Astrocyte of the spinal cord (primary cell): ENCODE results near the gene CDK14.

Experiments
- DNase-seq: peaks from one replicate; pipeline ENCODE4 v3.0.0; 2011; ENCODE audit warnings: low read depth, low spot score
- H3K4me3 ChIP-seq: 2 replicates; pipeline ENCODE4 v1.5.1; 2011; ENCODE audit warnings: low read depth, mild to moderate bottlenecking, low read length, moderate library complexity
- CTCF ChIP-seq: IDR thresholded peaks from 2 replicates; pipeline ENCODE4 v1.5.1; 2012; ENCODE audit warnings: low read depth, mild to moderate bottlenecking, low read length, inconsistent platforms
- in situ Hi-C: cut with HindIII; loops from 2 replicates; pipeline ENCODE4 v1.10.0; 2017; ENCODE audit warnings: low sequenced_read_pairs

CDK14 gene

GRCh38 chr7:91135703-91136430 lies 539.7 kb downstream of the CDK14 start:
- H3K4me3 ChIP-seq: no peak overlapping the region
- in situ Hi-C loops: no loop called here
- TF ChIP-seq CTCF: no peak
- peak; percentile 16 for DNase-seq

- H3K4me3 ChIP-seq: no peak overlapping the region
- no peak for TF ChIP-seq CTCF
- no peak for DNase-seq
- in situ Hi-C loops: no loop called here
These were observed 541.1 kb downstream of the CDK14 start for GRCh38 chr7:91137153-91137787.

- TF ChIP-seq CTCF: no peak
- H3K4me3 ChIP-seq: no peak overlapping the region
- in situ Hi-C loops: no loop called here
- DNase-seq: no peak
These were observed 541.8 kb downstream of the CDK14 start for GRCh38 chr7:91137788-91138368.

GRCh38 chr7:91140286-91140685 lies 544.2 kb downstream of the CDK14 start:
- DNase-seq: no peak
- in situ Hi-C loops: no loop called here
- no peak overlapping the region for H3K4me3 ChIP-seq
- TF ChIP-seq CTCF: no peak

GRCh38 chr7:91140982-91141381 lies 544.9 kb downstream of the CDK14 start:
- peak; percentile 33 for DNase-seq
- in situ Hi-C loops: no loop called here
- no peak overlapping the region for H3K4me3 ChIP-seq
- TF ChIP-seq CTCF: no peak

- no peak overlapping the region for H3K4me3 ChIP-seq
- in situ Hi-C loops: no loop called here
- no peak for TF ChIP-seq CTCF
- no peak for DNase-seq
These were observed 546.6 kb downstream of the CDK14 start for GRCh38 chr7:91142743-91143142.
